Measurements from ENCODE around the gene PRPF19. TPM values are rescaled to one million over a fixed set of nuclear protein-coding genes. Genes with fewer than 3 reads are reported as not detected.

The PRPF19 gene
- total RNA-seq, 4 donors from 2014 or later, result 50.3 to 93.9 (median 58.0) TPM

- TF ChIP-seq CTCF (IDR thresholded peaks at IDR 0.05), result peak in 2 of 3 donors; percentile 48 to 74
- peak; percentile 69 for ATAC-seq (ENCODE audit: low FRiP score)
- no peak for DNase-seq (ENCODE audit: low spot score)
Measured at GRCh38 chr11:60899046-60899936, 7.1 kb downstream of the PRPF19 start.

- TF ChIP-seq CTCF (IDR thresholded peaks at IDR 0.05), result no peak
- no peak for ATAC-seq (ENCODE audit: low FRiP score)
- DNase-seq (ENCODE audit: low spot score), result no peak
Measured at GRCh38 chr11:60897496-60897895, 8.9 kb downstream of the PRPF19 start.

- ATAC-seq (ENCODE audit: low FRiP score), result no peak
- no peak for TF ChIP-seq CTCF (IDR thresholded peaks at IDR 0.05)
- no peak for DNase-seq (ENCODE audit: low spot score)
Measured at GRCh38 chr11:60895687-60896086, 10.7 kb downstream of the PRPF19 start.

- DNase-seq (ENCODE audit: low spot score), result no peak
- ATAC-seq (ENCODE audit: low FRiP score), result no peak
- no peak for TF ChIP-seq CTCF (IDR thresholded peaks at IDR 0.05)
Measured at GRCh38 chr11:60891103-60891741, 15.2 kb downstream of the PRPF19 start.

- TF ChIP-seq CTCF (IDR thresholded peaks at IDR 0.05), result no peak
- DNase-seq (ENCODE audit: low spot score), result no peak
Measured at GRCh38 chr11:60890696-60891095, 15.7 kb downstream of the PRPF19 start.

GRCh38 chr11:60889869-60890311 is 16.5 kb downstream of the PRPF19 start:
- ATAC-seq (ENCODE audit: low FRiP score) (no peak), DNase-seq (ENCODE audit: low spot score) (no peak)

More at GRCh38 chr11:60890696-60891095, 15.7 kb downstream of the PRPF19 start:
- ATAC-seq (ENCODE audit: low FRiP score), result no peak

More at GRCh38 chr11:60889869-60890311, 16.5 kb downstream of the PRPF19 start:
- TF ChIP-seq CTCF (IDR thresholded peaks at IDR 0.05), result no peak
